ENCODE results near the gene RASSF6.

DNA sequence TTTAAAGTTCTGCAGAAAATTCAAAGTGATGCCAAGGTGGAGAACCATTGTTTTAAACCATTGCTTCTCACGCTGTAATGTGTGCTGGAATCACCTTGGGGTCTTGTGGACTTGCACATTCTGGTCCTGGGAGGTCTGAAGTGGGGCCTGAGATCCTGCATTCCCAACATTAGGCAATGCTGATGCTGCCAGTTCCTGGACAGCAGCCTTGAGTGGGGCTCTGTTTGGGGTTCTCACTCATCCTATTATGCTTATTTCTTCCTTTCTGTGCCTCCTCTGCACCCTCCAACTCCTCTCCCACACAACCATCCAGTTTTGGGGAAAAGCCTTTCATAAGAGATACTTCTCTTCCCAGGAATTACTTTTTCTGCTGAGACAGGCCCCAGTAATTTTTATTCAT lies 44.2 kb upstream of the RASSF6 start:
- no peak for TF ChIP-seq EZH2phosphoT487 (IDR thresholded peaks at IDR 0.05; ENCODE audit: borderline replicate concordance, low read length)
- TF ChIP-seq, protein P1, sequence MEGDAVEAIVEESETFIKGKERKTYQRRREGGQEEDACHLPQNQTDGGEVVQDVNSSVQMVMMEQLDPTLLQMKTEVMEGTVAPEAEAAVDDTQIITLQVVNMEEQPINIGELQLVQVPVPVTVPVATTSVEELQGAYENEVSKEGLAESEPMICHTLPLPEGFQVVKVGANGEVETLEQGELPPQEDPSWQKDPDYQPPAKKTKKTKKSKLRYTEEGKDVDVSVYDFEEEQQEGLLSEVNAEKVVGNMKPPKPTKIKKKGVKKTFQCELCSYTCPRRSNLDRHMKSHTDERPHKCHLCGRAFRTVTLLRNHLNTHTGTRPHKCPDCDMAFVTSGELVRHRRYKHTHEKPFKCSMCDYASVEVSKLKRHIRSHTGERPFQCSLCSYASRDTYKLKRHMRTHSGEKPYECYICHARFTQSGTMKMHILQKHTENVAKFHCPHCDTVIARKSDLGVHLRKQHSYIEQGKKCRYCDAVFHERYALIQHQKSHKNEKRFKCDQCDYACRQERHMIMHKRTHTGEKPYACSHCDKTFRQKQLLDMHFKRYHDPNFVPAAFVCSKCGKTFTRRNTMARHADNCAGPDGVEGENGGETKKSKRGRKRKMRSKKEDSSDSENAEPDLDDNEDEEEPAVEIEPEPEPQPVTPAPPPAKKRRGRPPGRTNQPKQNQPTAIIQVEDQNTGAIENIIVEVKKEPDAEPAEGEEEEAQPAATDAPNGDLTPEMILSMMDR (IDR thresholded peaks at IDR 0.05; ENCODE audit: low read depth, low read length, poor library complexity, severe bottlenecking) = no peak

Measured in DOHH2 (cell line).